Epithelial cell of esophagus (primary cell): ENCODE data around the gene SLC8A1.

Experiments
- DNase-seq: peaks from one replicate; pipeline ENCODE4 v3.0.0; 2010; ENCODE audit warnings: low read depth
- H3K4me3 ChIP-seq: 2 replicates; pipeline ENCODE4 v1.5.1; 2011; ENCODE audit warnings: mild to moderate bottlenecking, low read length, control low read depth
- TF ChIP-seq, protein P1 (sequence below): IDR thresholded peaks from 2 replicates; pipeline ENCODE4 v1.5.1; 2011; ENCODE audit warnings: low read depth, mild to moderate bottlenecking, low read length, control low read depth, inconsistent platforms; ENCODE audit not compliant: insufficient read depth; ENCODE audit errors: missing control alignments

The SLC8A1 gene

GRCh38 chr2:40361478-40361877 is 90.4 kb downstream of the SLC8A1 start:
- TF ChIP-seq, protein P1, sequence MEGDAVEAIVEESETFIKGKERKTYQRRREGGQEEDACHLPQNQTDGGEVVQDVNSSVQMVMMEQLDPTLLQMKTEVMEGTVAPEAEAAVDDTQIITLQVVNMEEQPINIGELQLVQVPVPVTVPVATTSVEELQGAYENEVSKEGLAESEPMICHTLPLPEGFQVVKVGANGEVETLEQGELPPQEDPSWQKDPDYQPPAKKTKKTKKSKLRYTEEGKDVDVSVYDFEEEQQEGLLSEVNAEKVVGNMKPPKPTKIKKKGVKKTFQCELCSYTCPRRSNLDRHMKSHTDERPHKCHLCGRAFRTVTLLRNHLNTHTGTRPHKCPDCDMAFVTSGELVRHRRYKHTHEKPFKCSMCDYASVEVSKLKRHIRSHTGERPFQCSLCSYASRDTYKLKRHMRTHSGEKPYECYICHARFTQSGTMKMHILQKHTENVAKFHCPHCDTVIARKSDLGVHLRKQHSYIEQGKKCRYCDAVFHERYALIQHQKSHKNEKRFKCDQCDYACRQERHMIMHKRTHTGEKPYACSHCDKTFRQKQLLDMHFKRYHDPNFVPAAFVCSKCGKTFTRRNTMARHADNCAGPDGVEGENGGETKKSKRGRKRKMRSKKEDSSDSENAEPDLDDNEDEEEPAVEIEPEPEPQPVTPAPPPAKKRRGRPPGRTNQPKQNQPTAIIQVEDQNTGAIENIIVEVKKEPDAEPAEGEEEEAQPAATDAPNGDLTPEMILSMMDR = no peak
- DNase-seq = no peak
- H3K4me3 ChIP-seq = no peak overlapping the region

GRCh38 chr2:40360652-40361051 is 91.2 kb downstream of the SLC8A1 start:
- TF ChIP-seq, protein P1 = no peak
- peak; percentile 26 for DNase-seq
- H3K4me3 ChIP-seq = no peak overlapping the region

DNA sequence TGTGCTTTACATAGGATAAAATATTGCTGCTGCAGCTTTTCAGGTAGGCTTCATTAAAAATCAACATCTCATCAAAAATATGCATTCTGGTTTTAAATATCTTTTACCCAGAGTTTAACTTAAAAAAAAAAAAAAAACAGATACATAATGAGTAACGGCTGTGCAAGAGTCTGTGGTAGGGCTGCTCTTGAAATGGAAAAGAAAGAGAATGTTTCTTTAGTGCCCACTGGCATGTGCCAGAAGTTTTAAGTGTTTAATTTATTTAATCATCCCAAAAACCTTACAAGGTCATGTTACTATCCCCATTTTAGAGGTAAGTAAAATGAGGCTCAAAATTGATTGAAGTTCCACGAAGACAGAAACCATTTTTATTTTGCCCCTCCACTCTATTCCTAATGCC is 92.1 kb downstream of the SLC8A1 start:
- DNase-seq = no peak
- no peak overlapping the region for H3K4me3 ChIP-seq
- TF ChIP-seq, protein P1 = no peak

GRCh38 chr2:40358783-40359182 is 93.1 kb downstream of the SLC8A1 start:
- DNase-seq = peak; percentile 39
- TF ChIP-seq, protein P1 = no peak
- H3K4me3 ChIP-seq = no peak overlapping the region

DNA sequence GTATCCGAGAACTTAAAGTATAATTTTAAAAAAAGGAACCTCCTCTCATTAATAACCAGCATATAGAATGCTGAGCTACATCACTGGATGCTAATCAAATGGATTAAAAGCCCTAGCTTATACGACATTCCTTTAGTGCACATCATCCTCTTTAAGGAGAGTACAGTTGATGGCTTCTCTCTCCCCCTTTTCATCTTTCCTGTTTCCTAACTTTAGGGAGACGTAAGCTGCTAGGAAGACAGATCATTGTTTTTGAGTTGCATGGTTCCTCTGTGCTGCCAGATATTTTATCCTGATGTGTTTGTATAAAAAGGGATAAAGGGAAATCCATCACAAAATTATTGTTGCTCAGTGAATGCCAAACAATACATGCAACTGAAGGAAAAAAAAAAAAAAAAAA is 94.2 kb downstream of the SLC8A1 start:
- DNase-seq = no peak
- no peak overlapping the region for H3K4me3 ChIP-seq
- TF ChIP-seq, protein P1 = no peak

DNA sequence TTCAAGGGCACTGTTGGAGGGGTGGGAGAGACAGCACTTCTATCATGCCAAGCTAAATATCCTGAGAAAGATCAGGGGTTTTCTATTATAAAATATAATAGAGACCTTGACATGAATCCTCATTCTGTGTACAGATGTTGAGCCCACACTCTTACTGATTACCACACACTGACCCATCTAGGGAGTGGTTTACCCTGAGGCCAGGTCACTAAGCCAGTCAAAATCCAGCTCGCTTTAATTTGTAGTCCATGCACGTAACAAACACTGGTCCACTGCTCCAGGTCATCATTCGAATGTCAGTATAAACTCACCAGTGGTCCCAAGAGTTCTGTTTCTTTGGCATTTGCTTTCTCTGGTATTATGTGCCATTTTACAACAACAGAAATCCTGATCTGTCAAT is 96.4 kb downstream of the SLC8A1 start:
- no peak for DNase-seq
- H3K4me3 ChIP-seq = no peak overlapping the region
- TF ChIP-seq, protein P1 = no peak

GRCh38 chr2:40353231-40353630 is 98.7 kb downstream of the SLC8A1 start:
- TF ChIP-seq, protein P1 = no peak
- H3K4me3 ChIP-seq = no peak overlapping the region
- no peak for DNase-seq
